CD4-positive, alpha-beta T cell treated with Interleukin-4 for 1 hour (primary cell): Measurements from ENCODE around the gene PPRC1.

Source experiments
- DNase-seq, 2 donors: peaks; one replicate each; pipeline ENCODE4 v3.0.0-alpha.2; 2020 to 2022

The PPRC1 gene

DNA sequence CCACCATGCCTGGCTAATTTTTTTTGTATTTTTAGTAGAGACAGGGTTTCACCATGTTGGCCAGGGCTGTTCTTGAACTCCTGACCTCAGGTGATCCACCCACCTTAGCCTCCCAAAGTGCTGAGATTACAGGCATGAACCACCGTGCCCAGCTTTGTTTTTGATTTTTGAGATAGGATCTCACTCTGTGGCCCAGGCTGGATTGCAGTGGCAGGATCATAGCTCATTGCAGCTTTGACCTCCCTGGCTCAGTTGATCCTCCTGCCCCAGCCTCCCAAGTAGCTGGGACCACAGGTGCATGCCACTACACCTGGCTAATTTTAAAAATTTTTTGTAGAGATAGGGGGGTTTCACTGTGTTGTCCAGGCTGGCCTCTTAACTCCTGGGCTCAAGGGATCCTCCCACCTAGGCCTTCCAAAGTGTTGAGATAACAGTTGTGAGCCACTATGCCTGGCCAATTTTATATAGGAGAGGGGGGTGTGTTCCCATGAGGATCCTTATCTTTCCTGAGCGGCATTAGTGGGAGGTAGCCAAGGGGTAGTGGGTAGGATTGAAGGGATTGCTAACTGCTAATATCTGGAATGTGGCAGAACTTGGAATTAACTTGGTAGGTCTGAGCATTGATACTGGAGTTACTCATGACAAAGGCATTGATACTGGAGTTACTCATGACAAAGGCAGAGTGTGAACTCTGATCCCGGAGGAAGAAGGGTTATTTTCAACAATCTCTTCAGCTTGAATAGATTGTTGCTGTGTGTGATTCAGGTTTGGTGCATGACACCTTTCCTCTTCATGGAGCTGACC, 18.3 kb downstream of the PPRC1 start:
- DNase-seq = no peak

DNA sequence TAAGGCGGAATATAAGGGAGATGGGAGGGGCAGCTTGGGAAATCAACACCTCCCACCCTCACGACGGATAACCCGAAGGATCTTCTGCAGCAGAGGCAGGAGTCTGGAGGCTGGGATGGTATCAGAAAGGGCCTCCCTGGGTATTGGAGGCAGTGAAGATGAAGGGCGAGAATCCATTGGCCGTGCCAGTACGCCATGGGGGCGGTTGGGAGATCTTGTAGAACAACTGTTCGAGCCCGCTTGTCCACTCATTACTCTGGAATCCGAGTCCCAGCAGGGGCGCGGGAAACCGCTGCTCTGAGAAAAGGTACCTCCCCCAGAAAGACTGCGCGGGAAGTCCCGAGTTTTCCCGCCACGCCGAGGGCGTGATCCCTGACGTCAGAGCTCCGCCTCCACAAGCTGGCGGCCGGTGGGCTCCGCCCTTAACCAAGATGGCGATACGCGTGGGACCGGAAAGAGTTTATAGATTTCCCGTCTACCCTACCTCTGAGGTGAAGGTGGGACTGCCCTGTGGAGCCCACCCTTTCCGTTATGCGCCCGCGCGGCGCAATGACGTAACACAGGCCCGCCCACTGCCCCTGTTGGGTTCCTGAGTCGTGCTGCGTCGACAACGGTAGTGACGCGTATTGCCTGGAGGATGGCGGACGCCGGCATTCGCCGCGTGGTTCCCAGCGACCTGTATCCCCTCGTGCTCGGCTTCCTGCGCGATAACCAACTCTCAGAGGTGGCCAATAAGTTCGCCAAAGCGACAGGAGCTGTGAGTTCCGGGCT, 19.1 kb downstream of the PPRC1 start, which contains the start of gene NOLC1:
NOLC1 (plus strand) TSS at position 616 of the 771 bp plus-strand sequence; CDS start at position 638, 22 bp downstream.
- peak; percentile 100 for DNase-seq

- no peak for DNase-seq
Observed at GRCh38 chr10:102152545-102152890, 19.7 kb downstream of the PPRC1 start.

- no peak for DNase-seq
Observed at GRCh38 chr10:102153093-102153620, 20.3 kb downstream of the PPRC1 start.

DNA sequence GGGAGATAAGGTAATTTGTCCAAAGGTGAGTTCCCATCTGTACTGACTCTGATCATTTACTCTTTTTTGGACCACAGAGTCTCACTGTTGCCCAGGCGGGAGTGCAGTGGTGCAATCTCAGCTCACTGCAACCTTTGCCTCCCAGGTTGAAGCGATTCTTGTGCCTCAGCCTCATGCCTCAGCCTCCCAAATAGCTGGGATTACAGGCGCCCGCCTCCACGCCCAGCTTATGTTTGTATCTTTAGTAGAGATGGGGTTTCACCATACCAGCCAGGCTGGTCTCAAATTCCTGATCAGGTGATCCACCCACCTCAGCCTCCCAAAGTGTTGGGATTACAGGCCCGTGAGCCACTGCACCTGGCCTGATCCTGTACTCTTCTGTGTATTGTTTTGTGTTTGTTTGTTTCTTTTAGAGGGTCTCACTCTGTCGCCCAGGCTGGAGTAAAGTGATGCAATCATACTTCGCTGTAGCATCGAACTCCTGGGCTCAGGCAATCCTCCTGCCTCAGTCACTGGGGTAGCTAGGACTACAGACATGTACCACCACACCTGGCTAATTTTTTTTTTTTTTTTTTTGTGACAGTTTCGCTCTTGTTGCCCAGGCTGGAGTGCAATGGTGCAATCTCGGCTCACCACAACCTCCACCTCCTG, 21.8 kb downstream of the PPRC1 start:
- DNase-seq = no peak

DNA sequence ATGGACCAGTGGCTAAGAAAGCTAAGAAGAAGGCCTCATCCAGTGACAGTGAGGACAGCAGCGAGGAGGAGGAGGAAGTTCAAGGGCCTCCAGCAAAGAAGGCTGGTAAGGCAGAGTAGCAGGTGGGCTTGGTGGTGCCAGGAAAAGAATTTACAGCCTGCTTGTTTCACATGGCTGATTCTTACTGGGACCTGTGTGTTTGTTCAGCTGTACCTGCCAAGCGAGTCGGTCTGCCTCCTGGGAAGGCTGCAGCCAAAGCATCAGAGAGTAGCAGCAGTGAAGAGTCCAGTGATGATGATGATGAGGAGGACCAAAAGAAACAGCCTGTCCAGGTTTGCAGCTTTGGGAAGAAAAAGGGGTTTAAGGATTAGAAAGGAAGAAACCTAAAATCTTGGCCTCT, 24.4 kb downstream of the PPRC1 start:
- no peak for DNase-seq

GRCh38 chr10:102159051-102159597, 26.3 kb downstream of the PPRC1 start:
- DNase-seq = no peak

GRCh38 chr10:102159831-102160230, 27.0 kb downstream of the PPRC1 start:
- no peak for DNase-seq

DNA sequence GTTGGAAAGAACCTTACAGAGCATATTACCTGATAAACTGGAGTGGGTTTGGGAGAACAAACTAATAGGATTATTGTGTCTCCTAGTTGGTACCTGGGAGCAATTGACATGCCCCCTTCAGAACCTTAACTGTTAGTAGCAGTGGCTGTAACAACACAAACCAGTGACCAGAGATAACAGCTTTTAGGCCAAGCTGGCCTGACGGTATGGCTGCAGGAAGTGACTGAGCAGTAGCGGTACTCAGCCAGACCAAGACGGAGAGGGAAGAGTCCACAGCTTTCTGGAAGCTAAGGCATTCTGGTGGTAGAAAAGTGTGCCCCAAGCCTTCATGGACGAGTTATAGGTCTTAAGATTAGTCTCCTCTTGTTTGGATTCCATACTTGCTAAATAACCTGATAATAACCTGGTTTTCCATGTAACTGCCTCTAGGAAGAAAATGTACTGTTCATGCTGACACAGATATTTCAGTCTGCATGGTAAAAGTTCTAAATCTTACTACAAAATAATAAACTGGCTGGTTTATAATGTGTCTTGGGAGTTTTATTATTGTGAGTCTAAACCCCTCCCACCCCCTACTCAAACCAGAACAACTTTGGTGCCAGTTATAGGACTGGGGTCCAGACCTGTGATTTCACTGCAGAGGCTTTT, 30.6 kb downstream of the PPRC1 start:
- no peak for DNase-seq

- DNase-seq = no peak
Observed at GRCh38 chr10:102167861-102168260, 35.0 kb downstream of the PPRC1 start.

GRCh38 chr10:102170602-102171001, 37.8 kb downstream of the PPRC1 start:
- no peak for DNase-seq

- DNase-seq = no peak
Observed at GRCh38 chr10:102172288-102172687, 39.4 kb downstream of the PPRC1 start.

- no peak for DNase-seq
Observed at GRCh38 chr10:102175415-102175814, 42.6 kb downstream of the PPRC1 start.

GRCh38 chr10:102184606-102185005, 51.8 kb downstream of the PPRC1 start:
- DNase-seq = no peak

DNA sequence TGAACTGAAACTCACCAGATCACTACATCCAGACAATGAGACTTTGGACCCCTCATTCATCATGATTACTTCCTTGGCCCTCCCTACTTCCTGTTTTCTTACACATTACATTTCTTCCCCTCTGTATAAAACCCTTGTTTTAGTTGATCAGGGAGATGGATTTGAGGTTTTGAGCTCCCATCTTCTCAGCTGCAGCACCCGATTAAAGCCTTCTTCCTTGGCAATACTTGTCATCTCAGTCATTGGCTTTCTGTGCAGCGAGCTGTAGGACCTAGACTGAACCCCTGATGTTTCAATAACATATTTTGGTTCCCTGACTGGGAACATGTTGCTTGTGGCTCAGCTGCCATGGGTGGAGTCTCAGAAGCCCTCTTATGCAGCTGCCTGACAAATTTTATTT, 52.4 kb downstream of the PPRC1 start:
- DNase-seq = no peak

DNA sequence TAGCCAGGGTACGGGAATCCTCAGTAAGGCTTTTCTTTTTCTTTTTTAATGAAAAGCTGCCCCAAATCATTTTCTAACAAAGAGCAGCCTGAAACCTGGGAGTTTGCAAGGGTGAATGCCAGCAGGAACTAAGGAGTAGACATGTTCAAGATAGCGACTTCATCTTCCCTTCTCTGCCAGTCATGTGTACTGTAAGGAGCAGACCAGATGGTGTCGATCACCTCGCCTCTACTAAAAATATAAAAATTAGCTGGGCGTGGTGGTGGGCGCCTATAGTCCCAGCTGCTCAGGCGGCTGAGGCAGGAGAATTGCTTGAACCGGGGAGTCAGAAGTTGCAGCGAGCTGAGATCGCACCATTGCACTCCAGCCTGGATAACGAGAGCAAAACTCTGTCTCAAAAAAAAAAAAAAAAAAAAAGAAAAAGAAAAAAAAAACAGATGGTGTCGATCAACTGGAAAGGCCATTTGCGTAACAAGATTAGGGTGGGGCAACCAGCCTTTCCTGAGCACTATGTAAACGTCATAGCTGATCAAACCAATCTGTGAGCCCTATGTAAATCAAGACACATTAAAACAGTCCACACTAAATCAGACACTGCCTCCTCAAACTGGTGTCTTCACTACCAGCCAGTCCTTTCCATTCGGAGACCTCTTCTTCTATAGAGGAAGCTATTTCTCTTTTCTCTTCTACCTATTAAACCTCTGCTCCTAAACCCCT, 53.1 kb downstream of the PPRC1 start:
- DNase-seq = no peak

DNA sequence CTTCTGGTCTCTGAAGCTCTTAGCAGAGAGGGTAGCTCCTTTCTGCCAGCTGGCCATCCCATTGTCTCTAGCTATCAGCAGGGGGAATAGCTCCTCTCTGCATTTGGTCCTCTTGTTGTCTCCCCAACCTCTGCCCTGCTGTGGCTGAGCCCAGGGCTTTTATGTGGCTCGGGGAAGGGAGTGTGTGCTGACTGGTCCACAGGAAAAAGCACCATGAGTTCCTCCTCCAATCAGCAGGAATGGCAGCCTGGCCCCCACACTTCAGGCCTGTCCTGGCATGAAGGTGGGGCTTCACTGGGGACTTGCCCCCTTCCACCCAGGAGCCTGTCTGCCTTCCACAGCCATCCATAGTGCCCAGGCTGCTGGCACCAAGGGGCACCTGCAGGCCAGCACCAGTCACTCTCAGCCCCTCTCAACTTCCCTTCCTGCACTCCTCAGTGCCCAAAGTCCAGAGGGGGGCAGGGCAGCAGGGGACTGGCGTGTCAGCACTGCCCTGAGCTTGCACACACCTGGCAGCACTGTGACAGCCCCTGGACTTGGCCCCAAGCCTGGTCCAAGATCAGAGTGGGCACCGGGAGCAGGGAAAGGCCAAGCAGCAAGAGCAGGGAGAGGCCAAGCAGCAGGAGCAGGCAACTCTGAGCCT, 55.6 kb downstream of the PPRC1 start:
- no peak for DNase-seq

GRCh38 chr10:102188941-102189898, 56.4 kb downstream of the PPRC1 start:
- DNase-seq = peak in 1 of 2 donors; percentile 47

DNA sequence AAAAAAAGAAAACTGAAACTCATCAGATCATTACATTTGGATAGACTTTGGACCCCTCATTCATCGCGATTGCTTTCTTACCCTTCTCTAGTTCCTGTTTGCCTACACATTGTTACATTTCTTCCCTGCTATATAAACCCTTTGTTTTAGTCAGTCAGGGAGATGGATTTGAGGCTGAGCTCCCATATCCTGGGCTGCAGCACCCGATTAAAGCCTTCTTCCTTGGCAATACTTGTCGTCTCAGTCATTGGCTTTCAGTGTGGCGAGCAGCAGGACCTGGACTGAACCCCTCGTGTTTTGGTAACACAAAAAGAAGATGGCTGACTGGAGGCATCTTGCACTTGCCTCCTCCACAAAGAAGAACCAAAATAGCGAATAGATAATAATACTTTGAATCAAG, 59.1 kb downstream of the PPRC1 start:
- no peak for DNase-seq

GRCh38 chr10:102195296-102195870, 62.5 kb downstream of the PPRC1 start:
- DNase-seq = no peak
